Measurements from ENCODE around the gene FARP1. TPM values are rescaled to one million over a fixed set of nuclear protein-coding genes. Genes with fewer than 3 reads are reported as not detected.
"Not testable (repeated sequence)": the region's sequence is repeated elsewhere in the genome, so short reads cannot be mapped to it uniquely, and the experiment has no call there.

The FARP1 gene
- total RNA-seq, 2 donors from 2014 or later = 61.4 to 89.2 TPM

DNA sequence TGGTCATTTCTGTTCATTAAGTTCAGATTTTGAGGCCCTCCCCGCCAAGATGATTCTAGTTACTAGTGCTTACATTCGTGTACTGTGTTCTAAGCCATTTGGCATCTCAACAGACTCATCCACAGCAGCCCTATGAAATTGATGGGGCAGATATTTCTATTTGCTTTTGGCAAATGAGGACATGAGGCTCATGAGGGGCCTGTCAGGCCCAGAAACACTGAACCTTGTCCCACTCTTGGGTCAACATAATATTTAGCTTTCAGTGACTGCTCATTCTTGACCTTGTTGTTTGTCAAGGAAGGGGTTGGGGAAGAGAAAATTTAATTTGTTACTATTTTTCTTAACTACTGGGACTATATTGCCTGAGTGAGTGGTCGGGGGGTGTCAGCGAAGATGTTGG is 126.5 kb downstream of the FARP1 start:
- no peak for DNase-seq (ENCODE audit: low spot score)
- intact Hi-C loops (cut with DNase I) = no loop called here

GRCh38 chr13:98270819-98271218 is 127.9 kb downstream of the FARP1 start:
- intact Hi-C loops (cut with DNase I) = no loop called here
- DNase-seq (ENCODE audit: low spot score) = no peak

DNA sequence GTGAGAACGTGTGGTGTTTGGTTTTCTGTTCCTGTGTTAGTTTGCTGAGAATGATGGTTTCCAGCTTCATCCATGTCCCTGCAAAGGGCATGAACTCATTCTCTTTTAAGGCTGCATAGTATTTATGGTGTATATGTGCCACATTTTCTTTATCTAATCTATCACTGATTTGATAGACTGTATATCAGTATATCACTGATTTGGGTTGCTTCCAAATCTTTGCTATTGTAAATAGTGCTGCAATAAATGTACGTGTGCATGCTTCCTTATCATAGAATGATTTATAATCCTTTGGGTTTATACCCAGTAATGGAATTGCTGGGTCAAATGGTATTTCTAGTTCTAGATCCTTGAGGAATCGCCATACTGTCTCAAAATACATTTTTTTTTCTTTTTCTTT is 128.8 kb downstream of the FARP1 start:
- DNase-seq (ENCODE audit: low spot score); intact Hi-C loops (cut with DNase I): not testable (repeated sequence)

- no peak for DNase-seq (ENCODE audit: low spot score)
- intact Hi-C loops (cut with DNase I) = no loop called here
Observed at GRCh38 chr13:98272549-98272948, 129.7 kb downstream of the FARP1 start.

DNA sequence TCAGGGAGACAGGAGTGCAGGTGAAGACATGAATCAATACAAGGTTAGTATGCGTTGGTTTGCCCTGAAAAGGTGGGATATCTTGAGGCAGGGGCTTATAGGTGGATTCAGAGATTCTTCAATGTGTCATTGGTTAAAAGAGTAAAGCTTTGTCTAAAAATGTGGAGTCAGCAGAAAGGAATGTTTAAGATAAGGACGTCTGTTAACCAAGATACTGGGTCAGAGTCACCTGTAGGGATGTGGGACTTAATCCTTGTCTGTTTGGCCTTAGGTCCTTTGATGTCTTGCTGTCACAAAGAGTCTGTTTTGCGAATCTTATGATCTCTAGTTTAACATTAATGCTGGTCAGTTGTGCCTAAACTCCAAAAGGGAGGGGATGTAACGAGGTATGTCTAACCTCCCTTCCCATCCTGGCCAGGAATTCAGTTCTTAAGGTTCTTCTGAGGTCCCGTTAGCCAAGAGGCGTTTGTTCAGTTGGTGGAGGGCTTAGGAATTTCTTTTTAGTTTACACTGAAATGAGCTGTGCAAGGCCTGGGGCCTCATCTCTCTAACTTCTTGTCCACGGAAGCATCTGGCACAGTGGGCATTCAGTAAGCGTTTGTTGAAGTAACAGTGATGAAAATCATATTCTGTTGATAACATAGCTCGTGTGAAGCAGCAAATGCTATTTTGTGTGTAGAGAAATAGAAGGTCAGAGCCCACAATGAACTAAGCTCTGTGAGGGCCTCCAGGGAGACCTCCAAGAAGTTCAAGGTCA is 130.4 kb downstream of the FARP1 start:
- DNase-seq (ENCODE audit: low spot score) = no peak
- intact Hi-C loops (cut with DNase I) = no loop called here

GRCh38 chr13:98273824-98274742 is 131.2 kb downstream of the FARP1 start:
- DNase-seq (ENCODE audit: low spot score) = no peak
- intact Hi-C loops (cut with DNase I) = no loop called here

DNA sequence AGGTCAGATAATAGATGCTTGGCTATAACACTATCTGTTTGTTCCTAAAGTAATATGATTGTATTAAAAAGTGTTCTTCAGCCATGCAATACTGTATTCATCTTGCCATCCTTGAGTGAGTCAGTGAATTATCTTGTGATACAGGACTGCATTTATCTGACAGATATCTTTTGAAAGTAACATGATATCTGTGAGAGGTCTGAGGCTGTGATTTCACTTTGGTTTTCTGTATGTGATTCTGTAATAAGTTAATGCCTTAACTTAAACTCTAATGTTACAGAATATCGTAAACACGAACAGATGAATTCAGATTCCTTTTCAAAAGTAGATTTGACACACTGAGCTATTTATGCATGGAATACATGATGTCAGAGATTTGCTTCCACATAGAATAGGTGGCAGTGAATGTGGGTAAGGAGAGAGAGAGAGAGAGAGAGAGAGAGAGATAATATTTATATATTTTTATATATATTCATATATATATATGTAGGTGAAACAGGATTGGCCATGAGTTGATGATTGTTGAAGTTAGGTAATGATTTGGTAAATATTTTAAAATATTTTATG is 132.1 kb downstream of the FARP1 start:
- intact Hi-C loops (cut with DNase I) = no loop called here
- no peak for DNase-seq (ENCODE audit: low spot score)

DNA sequence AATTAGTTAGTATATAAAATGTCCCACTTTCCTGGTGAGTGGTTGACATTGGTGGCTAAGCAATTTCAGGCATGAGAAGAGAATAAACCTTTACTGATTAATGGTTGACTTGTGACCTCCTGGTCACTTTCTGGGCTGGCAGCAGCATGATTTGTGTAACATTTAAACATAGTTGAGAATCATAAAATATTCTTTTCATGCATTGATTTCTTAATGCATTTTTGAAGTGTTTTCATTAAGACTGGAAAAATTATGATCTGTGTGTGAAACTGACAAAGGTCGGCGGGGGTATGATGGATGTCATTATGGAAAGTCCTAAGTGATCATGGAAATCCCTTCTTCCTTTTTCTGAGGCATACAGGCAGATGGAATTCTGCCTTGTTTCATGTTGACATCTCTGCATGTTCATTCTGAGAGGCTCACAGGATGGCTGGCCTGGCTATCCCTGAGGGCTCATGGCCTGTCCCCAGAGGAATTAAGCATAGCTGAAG is 132.8 kb downstream of the FARP1 start:
- intact Hi-C loops (cut with DNase I) = no loop called here

GRCh38 chr13:98276486-98276885 is 133.6 kb downstream of the FARP1 start:
- intact Hi-C loops (cut with DNase I) = no loop called here
- no peak for DNase-seq (ENCODE audit: low spot score)

More for the DNA sequence above, 132.8 kb downstream of the FARP1 start:
- DNase-seq (ENCODE audit: low spot score) = no peak

- DNase-seq (ENCODE audit: low spot score) = no peak
- intact Hi-C loops (cut with DNase I) = no loop called here
Observed at GRCh38 chr13:98278068-98278724, 135.3 kb downstream of the FARP1 start.

DNA sequence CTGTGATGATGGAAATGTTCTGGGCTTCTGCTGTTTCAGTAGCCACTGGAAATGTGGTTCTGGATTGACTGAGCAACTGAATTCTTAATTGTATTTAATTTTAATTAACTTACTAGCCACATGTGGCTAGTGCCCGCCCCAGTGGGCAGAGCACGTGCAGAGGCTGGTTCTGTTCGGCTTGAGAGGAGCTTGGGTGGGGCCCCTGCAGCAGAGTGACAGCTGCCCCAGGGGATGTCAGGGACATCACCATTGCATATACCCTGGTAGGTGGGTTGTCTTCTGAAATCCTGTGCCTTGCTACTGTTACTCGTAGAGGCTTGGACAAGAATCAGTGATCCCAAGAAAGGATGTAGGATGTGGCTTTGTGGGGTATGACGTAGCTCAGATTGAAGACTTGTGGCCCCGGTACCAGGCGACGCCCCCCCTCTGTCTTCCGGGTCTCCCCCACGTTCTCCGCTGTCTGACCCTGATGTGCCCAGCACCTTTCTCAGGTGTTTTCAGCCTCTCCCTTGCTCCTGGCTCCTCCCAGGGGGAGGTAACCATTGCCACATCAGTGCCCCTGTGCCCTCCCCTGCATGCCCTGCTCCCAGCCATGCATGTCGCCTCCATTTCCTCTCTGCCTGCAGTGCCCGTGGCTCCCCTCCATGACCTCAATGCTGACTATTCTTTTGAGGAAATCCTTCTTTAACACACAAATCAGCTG is 136.7 kb downstream of the FARP1 start:
- intact Hi-C loops (cut with DNase I) = no loop called here
- DNase-seq (ENCODE audit: low spot score) = no peak

GRCh38 chr13:98280176-98280510 is 137.2 kb downstream of the FARP1 start:
- intact Hi-C loops (cut with DNase I) = no loop called here

DNA sequence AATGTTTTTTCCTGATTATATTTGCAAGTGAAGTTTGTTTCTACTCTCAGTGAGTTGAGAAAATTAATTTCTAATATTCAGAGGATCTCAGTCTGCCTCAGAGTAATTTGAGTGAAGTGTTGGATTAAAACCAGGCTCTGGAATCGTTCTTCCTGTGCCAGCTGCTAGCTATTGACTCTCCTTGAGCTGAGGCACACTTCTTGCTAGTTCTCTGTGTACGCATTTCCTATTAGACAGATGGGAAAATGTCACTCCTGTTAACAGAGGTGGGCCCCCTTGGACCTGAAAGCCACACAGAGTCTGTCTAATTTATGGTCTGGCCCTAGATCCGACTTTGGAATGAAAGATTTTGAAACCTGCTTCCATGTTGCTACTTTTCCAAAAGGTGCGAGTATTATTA is 141.8 kb downstream of the FARP1 start:
- DNase-seq (ENCODE audit: low spot score) = no peak
- intact Hi-C loops (cut with DNase I) = no loop called here

More at GRCh38 chr13:98280176-98280510, 137.2 kb downstream of the FARP1 start:
- no peak for DNase-seq (ENCODE audit: low spot score)

DNA sequence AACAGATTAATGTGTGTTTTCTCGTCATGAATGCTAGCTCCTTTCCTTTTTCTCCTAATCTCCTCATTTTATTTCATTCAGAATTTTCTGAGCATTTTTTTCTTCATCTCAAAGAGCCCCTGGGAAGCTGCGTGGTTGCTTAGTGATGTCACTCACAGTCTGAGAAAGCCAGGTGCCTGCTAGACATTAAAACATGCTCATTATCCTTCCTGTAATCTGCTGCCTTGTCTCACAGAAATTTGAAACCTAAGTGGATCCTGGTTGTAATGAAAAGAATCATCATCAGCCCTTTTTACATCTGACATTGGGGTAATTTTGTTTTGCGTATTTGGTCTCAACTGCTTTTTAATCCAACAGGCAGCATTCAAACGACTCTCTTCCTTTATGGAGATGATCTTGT is 142.4 kb downstream of the FARP1 start:
- no peak for DNase-seq (ENCODE audit: low spot score)
- intact Hi-C loops (cut with DNase I) = no loop called here

GRCh38 chr13:98285852-98286594 is 143.1 kb downstream of the FARP1 start:
- DNase-seq (ENCODE audit: low spot score) = no peak
- intact Hi-C loops (cut with DNase I) = no loop called here

DNA sequence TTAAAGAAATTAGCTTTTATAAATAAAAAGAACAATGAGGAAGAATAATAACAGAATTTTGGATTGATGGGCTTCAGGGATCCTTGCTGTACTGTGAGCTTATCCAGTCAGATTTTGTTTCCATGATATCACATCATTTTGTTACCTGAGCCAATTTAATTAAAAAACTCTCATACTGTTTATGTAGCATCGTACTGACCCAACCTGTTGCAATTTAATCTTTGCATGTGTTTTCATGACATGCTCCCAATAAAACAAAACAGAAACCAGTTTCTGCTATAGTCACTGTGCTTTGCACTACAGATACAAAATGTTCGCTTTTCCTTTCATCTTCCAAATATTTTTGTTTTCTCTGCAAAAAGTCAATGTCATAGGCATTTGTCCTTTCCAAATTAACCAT is 143.9 kb downstream of the FARP1 start:
- intact Hi-C loops (cut with DNase I) = no loop called here
- no peak for DNase-seq (ENCODE audit: low spot score)

DNA sequence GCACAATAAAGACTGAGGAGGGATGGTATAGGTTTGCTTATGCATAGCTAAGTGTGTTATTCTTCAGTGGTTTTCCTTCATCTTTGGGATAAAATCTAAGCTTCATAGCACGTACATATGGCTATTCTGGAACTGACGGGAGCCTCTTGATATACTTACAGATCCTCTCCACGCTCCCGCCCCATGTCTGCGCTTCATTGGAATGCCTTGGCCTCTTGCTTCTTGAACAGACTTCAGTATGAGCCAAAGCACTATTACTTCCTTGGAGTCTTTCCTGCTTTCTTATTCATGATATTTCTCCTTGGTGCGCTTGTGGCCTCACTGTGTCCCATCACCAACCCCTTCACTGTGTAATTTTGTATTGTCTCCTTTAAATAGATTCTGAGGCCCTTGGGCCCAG is 145.3 kb downstream of the FARP1 start:
- intact Hi-C loops (cut with DNase I) = no loop called here
- no peak for DNase-seq (ENCODE audit: low spot score)

GRCh38 chr13:98289339-98289945 is 146.5 kb downstream of the FARP1 start:
- intact Hi-C loops (cut with DNase I) = no loop called here
- no peak for DNase-seq (ENCODE audit: low spot score)
